ENCODE results near the gene CYTH3.
"Not testable (repeated sequence)": the region's sequence is repeated elsewhere in the genome, so short reads cannot be mapped to it uniquely, and the experiment has no call there.

DNA sequence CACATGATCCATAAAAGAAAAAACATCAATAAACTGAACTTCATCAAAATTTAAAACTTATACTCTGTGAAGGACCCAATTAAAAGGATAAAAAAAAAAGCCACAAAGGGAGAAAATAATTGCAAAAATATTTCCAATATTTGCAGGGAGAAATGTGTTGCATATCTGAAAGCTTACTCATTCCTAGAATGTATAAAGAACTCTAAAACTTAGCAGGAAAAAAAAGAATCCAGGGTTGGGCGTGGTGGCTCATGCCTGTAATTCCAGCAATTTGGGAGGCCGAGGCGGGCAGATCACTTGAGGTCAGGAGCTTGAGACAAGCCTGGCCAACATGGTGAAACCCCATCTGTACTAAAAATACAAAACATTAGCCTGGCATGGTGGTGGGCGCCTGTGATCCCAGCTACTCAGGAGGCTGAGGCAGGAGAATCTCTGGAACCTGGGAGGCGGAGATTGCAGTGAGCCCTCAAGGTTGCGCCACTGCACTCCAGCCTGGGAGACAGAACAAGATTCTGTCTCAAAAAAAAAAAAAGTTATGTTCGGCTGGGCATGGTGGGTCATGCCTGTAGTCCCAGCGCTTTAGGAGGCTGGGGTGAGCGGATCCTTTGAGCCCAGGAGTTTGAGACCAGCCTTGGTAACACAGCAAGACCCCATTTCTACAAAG, 11.1 kb upstream of the CYTH3 start:
- TF ChIP-seq, protein P1, sequence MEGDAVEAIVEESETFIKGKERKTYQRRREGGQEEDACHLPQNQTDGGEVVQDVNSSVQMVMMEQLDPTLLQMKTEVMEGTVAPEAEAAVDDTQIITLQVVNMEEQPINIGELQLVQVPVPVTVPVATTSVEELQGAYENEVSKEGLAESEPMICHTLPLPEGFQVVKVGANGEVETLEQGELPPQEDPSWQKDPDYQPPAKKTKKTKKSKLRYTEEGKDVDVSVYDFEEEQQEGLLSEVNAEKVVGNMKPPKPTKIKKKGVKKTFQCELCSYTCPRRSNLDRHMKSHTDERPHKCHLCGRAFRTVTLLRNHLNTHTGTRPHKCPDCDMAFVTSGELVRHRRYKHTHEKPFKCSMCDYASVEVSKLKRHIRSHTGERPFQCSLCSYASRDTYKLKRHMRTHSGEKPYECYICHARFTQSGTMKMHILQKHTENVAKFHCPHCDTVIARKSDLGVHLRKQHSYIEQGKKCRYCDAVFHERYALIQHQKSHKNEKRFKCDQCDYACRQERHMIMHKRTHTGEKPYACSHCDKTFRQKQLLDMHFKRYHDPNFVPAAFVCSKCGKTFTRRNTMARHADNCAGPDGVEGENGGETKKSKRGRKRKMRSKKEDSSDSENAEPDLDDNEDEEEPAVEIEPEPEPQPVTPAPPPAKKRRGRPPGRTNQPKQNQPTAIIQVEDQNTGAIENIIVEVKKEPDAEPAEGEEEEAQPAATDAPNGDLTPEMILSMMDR (IDR thresholded peaks at IDR 0.05 in 2 of 3, conservative IDR thresholded peaks at IDR 0.05 in 1 of 3; ENCODE audit: insufficient read depth in 2 of 3, low read depth in 1 of 3, low read length in 3 of 3): not testable (repeated sequence)
- not testable (repeated sequence) for TF ChIP-seq MYNN (IDR thresholded peaks at IDR 0.05); MYNN (CRISPR knock-in tag; IDR thresholded peaks at IDR 0.05); FOS (IDR thresholded peaks at IDR 0.05; ENCODE audit: extremely low read depth, insufficient read length); HDGF (IDR thresholded peaks at IDR 0.05); SMARCA4 (IDR thresholded peaks at IDR 0.05); ZNF551 (CRISPR knock-in tag; IDR thresholded peaks at IDR 0.05)
- TF ChIP-seq, protein P2, sequence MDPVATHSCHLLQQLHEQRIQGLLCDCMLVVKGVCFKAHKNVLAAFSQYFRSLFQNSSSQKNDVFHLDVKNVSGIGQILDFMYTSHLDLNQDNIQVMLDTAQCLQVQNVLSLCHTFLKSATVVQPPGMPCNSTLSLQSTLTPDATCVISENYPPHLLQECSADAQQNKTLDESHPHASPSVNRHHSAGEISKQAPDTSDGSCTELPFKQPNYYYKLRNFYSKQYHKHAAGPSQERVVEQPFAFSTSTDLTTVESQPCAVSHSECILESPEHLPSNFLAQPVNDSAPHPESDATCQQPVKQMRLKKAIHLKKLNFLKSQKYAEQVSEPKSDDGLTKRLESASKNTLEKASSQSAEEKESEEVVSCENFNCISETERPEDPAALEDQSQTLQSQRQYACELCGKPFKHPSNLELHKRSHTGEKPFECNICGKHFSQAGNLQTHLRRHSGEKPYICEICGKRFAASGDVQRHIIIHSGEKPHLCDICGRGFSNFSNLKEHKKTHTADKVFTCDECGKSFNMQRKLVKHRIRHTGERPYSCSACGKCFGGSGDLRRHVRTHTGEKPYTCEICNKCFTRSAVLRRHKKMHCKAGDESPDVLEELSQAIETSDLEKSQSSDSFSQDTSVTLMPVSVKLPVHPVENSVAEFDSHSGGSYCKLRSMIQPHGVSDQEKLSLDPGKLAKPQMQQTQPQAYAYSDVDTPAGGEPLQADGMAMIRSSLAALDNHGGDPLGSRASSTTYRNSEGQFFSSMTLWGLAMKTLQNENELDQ (CRISPR knock-in tag; IDR thresholded peaks at IDR 0.05; ENCODE audit: borderline replicate concordance): not testable (repeated sequence)

All from K562 (cell line).